GM12878 (cell line): ENCODE measurements around the gene SH2B2. TPM values are rescaled to one million over a fixed set of nuclear protein-coding genes. Genes with fewer than 3 reads are reported as not detected.

Source experiments
- ASH2L ChIP-seq: fragments of 300-600, 200-600 bp; sonication (generic); IDR thresholded peaks from 2 replicates; pipeline ENCODE4 v1.6.1; 2017; ENCODE audit warnings: low read depth, mild to moderate bottlenecking, borderline replicate concordance
- CREB1 ChIP-seq: IDR thresholded peaks from 2 replicates; pipeline ENCODE4 v1.6.1; 2012; ENCODE audit warnings: low read depth, mild to moderate bottlenecking, inconsistent platforms
- ETV6 ChIP-seq, 2 experiments: fragments of 450-650 bp in 1 of 2; IDR thresholded peaks in 1 of 2; conservative IDR thresholded peaks in 1 of 2; 2 replicates each; pipeline ENCODE4 v1.6.1; 2014; ENCODE audit warnings: antibody characterized with exemption in 1 of 2, borderline replicate concordance in 1 of 2, low read depth in 1 of 2, mild to moderate bottlenecking in 1 of 2, moderate library complexity in 1 of 2
- IKZF2 ChIP-seq, 2 experiments: fragments of 450-650 bp; IDR thresholded peaks; 2 replicates each; pipeline ENCODE4 v1.6.1; 2017; ENCODE audit warnings: mild to moderate bottlenecking in 2 of 2, moderate library complexity in 2 of 2
- KAT2A ChIP-seq: conservative IDR thresholded peaks from 2 replicates; pipeline ENCODE4 v1.6.1; 2011; ENCODE audit warnings: low read depth, low read length; ENCODE audit not compliant: control insufficient read depth
- NR2F1 ChIP-seq: fragments of 450-650 bp; conservative IDR thresholded peaks from 2 replicates; pipeline ENCODE4 v1.6.1; 2017; ENCODE audit warnings: mild to moderate bottlenecking
- RUNX3 ChIP-seq: IDR thresholded peaks from 2 replicates; pipeline ENCODE4 v1.6.1; 2012; ENCODE audit warnings: low read length, inconsistent platforms
- SP1 ChIP-seq: IDR thresholded peaks from one replicate; pipeline ENCODE4 v1.6.1; 2011; ENCODE audit warnings: low read depth, low read length
- SPI1 ChIP-seq: IDR thresholded peaks from 2 replicates; pipeline ENCODE4 v1.6.1; 2011; ENCODE audit warnings: low read depth, mild to moderate bottlenecking, low read length, moderate library complexity, borderline replicate concordance; ENCODE audit not compliant: insufficient read depth
- STAT3 ChIP-seq: IDR thresholded peaks from 2 replicates; pipeline ENCODE4 v1.6.1; 2011; ENCODE audit warnings: low read depth, low read length, improper control_type of control experiment
- TARDBP ChIP-seq: IDR thresholded peaks from 2 replicates; pipeline ENCODE4 v1.6.1; 2016; ENCODE audit warnings: borderline replicate concordance
- WRNIP1 ChIP-seq: IDR thresholded peaks from 2 replicates; pipeline ENCODE4 v1.6.1; 2011; ENCODE audit warnings: low read depth, low read length, improper control_type of control experiment, borderline replicate concordance
- polyA plus RNA-seq, 11 experiments: library from polyadenylated mRNA; depleted of rRNA in 4 of 11; unstranded in 6 of 11; stranded (reverse) in 5 of 11; fragments of >200 nt; fragmentation: Nextera tagmentation in 4 of 11; fragmentation: Illumina TruSeq in 1 of 11; extraction: Ambion mirVana in 4 of 11; extraction: Trizol in 1 of 11; gene quantifications; 1 replicate in 1 of 11; 2 replicates in 10 of 11; pipeline versions ENCODE4 v1.2.1 to v1.2.3, GENCODE V29; 2011 to 2016; ENCODE audit warnings: inconsistent platforms in 2 of 11, missing spikeins in 2 of 11, low read depth in 1 of 11
- total RNA-seq, 4 experiments: library from RNA; depleted of rRNA in 3 of 4; stranded (reverse); fragments of >200 nt in 3 of 4; fragmentation: Illumina TruSeq in 1 of 4; extraction: Trizol in 1 of 4; gene quantifications; 2 replicates each; pipeline versions ENCODE4 v1.2.1 to v1.2.3, GENCODE V29; 2013 to 2021
- TF ChIP-seq, protein P1 (sequence below): IDR thresholded peaks from 2 replicates; pipeline ENCODE4 v1.6.1; 2011; ENCODE audit warnings: low read depth, low read length, improper control_type of control experiment, borderline replicate concordance
- TF ChIP-seq, protein P2 (sequence below): fragments of 450-650 bp; formaldehyde crosslinking; IDR thresholded peaks from 2 replicates; pipeline ENCODE4 v1.4.0; 2022; ENCODE audit warnings: mild to moderate bottlenecking, moderate library complexity
- TF ChIP-seq, protein P3 (sequence below): fragments of 450-650 bp; IDR thresholded peaks from 2 replicates; pipeline ENCODE4 v1.6.1; 2017; ENCODE audit warnings: borderline replicate concordance
- TF ChIP-seq, protein P4 (sequence below): IDR thresholded peaks from 2 replicates; pipeline ENCODE4 v1.6.1; 2012; ENCODE audit warnings: improper control_type of control experiment, low read depth, low read length; ENCODE audit not compliant: insufficient replicate concordance

Gene SH2B2
- total and polyA plus RNA-seq, 10 of the 15 experiments (the other 5 are each of a cell fraction or from before 2014, with no cell fraction given), result 0.13 to 55.1 (median 7.4) TPM; not detected in 1

DNA sequence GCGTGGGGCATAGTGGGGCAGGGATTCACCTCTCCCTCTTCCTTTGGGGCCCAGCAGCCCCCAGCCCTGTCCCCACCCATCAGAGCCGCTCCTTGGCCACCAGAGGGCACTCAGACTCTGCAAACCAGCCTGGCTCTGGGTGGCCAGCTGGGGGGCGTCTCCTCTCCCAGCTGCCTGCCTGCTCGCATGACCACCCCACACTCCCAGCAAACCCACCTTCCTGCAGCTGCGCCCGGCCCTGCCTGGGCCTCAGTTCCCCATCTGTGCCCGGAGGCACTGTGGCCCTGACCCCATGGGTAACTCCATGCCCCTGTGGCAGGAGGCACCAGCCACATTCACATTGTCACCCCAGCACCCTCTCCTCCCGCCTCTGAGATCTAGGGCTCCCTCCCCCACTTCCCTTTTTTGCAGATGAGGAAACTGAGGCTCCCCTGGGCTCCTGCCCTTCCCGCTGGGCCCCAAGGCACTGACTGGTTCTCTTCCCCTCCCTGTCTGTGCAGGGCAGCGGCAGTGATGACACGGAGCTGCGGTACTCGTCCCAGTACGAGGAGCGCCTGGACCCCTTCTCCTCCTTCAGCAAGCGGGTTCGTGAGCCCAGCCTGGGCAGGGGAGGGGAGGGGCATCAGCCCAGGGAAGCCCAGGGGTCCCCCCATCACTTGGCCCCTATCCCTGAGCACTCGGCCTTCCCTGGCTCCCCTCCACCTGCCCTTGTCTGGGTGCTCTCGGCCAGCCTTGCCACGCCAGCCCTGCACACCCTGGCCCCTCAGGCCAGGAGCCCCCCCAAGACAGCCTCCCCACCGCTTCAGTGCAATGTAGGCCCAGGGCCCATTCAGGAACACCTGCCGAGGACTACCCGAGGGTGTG, 6.9 kb upstream of the SH2B2 start (continued):
- TF ChIP-seq, protein P1, sequence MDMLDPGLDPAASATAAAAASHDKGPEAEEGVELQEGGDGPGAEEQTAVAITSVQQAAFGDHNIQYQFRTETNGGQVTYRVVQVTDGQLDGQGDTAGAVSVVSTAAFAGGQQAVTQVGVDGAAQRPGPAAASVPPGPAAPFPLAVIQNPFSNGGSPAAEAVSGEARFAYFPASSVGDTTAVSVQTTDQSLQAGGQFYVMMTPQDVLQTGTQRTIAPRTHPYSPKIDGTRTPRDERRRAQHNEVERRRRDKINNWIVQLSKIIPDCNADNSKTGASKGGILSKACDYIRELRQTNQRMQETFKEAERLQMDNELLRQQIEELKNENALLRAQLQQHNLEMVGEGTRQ, result no peak
- no peak for TF ChIP-seq NR2F1
- TF ChIP-seq, protein P2, sequence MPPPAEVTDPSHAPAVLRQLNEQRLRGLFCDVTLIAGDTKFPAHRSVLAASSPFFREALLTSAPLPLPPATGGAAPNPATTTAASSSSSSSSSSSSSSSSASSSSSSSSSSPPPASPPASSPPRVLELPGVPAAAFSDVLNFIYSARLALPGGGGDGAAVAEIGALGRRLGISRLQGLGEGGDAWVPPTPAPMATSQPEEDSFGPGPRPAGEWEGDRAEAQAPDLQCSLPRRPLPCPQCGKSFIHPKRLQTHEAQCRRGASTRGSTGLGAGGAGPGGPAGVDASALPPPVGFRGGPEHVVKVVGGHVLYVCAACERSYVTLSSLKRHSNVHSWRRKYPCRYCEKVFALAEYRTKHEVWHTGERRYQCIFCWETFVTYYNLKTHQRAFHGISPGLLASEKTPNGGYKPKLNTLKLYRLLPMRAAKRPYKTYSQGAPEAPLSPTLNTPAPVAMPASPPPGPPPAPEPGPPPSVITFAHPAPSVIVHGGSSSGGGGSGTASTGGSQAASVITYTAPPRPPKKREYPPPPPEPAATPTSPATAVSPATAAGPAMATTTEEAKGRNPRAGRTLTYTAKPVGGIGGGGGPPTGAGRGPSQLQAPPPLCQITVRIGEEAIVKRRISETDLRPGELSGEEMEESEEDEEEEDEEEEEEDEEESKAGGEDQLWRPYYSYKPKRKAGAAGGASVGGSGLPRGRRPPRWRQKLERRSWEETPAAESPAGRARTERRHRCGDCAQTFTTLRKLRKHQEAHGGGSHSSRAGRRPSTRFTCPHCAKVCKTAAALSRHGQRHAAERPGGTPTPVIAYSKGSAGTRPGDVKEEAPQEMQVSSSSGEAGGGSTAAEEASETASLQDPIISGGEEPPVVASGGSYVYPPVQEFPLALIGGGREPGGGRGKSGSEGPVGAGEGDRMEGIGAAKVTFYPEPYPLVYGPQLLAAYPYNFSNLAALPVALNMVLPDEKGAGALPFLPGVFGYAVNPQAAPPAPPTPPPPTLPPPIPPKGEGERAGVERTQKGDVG, result no peak
- TF ChIP-seq CREB1, result no peak
- TF ChIP-seq ASH2L, result no peak
- no peak for TF ChIP-seq TARDBP
- no peak for TF ChIP-seq STAT3
- TF ChIP-seq ETV6 (conservative IDR thresholded peaks at IDR 0.05 in 1 of 2, IDR thresholded peaks at IDR 0.05 in 1 of 2; ENCODE audit: borderline replicate concordance in 1 of 2, low read depth in 1 of 2), result no peak
- TF ChIP-seq, protein P3, sequence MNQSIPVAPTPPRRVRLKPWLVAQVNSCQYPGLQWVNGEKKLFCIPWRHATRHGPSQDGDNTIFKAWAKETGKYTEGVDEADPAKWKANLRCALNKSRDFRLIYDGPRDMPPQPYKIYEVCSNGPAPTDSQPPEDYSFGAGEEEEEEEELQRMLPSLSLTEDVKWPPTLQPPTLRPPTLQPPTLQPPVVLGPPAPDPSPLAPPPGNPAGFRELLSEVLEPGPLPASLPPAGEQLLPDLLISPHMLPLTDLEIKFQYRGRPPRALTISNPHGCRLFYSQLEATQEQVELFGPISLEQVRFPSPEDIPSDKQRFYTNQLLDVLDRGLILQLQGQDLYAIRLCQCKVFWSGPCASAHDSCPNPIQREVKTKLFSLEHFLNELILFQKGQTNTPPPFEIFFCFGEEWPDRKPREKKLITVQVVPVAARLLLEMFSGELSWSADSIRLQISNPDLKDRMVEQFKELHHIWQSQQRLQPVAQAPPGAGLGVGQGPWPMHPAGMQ, result no peak
- no peak for TF ChIP-seq RUNX3
- peak; percentile 63; the same call in 1 of the 2 replicates for TF ChIP-seq SPI1
- TF ChIP-seq, protein P4, sequence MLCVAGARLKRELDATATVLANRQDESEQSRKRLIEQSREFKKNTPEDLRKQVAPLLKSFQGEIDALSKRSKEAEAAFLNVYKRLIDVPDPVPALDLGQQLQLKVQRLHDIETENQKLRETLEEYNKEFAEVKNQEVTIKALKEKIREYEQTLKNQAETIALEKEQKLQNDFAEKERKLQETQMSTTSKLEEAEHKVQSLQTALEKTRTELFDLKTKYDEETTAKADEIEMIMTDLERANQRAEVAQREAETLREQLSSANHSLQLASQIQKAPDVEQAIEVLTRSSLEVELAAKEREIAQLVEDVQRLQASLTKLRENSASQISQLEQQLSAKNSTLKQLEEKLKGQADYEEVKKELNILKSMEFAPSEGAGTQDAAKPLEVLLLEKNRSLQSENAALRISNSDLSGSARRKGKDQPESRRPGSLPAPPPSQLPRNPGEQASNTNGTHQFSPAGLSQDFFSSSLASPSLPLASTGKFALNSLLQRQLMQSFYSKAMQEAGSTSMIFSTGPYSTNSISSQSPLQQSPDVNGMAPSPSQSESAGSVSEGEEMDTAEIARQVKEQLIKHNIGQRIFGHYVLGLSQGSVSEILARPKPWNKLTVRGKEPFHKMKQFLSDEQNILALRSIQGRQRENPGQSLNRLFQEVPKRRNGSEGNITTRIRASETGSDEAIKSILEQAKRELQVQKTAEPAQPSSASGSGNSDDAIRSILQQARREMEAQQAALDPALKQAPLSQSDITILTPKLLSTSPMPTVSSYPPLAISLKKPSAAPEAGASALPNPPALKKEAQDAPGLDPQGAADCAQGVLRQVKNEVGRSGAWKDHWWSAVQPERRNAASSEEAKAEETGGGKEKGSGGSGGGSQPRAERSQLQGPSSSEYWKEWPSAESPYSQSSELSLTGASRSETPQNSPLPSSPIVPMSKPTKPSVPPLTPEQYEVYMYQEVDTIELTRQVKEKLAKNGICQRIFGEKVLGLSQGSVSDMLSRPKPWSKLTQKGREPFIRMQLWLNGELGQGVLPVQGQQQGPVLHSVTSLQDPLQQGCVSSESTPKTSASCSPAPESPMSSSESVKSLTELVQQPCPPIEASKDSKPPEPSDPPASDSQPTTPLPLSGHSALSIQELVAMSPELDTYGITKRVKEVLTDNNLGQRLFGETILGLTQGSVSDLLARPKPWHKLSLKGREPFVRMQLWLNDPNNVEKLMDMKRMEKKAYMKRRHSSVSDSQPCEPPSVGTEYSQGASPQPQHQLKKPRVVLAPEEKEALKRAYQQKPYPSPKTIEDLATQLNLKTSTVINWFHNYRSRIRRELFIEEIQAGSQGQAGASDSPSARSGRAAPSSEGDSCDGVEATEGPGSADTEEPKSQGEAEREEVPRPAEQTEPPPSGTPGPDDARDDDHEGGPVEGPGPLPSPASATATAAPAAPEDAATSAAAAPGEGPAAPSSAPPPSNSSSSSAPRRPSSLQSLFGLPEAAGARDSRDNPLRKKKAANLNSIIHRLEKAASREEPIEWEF, result no peak
- TF ChIP-seq KAT2A, result no peak
- 0 out of 4 replicates have a peak, but pooled peaks of 1 of the 2 experiments have one; percentile 12 for TF ChIP-seq IKZF2 (IDR thresholded peaks at IDR 0.05)
- no peak for TF ChIP-seq SP1
- no peak for TF ChIP-seq WRNIP1
